ENCODE measurements around the gene SCAMP3. TPM values are rescaled to one million over a fixed set of nuclear protein-coding genes. Genes with fewer than 3 reads are reported as not detected.
A peak's percentile ranks its signal among the peaks of the same experiment; 100 is the strongest.

Gene SCAMP3
- total and polyA plus RNA-seq, 7 experiments from 2014 or later: 50.8 to 219 (median 110) TPM

DNA sequence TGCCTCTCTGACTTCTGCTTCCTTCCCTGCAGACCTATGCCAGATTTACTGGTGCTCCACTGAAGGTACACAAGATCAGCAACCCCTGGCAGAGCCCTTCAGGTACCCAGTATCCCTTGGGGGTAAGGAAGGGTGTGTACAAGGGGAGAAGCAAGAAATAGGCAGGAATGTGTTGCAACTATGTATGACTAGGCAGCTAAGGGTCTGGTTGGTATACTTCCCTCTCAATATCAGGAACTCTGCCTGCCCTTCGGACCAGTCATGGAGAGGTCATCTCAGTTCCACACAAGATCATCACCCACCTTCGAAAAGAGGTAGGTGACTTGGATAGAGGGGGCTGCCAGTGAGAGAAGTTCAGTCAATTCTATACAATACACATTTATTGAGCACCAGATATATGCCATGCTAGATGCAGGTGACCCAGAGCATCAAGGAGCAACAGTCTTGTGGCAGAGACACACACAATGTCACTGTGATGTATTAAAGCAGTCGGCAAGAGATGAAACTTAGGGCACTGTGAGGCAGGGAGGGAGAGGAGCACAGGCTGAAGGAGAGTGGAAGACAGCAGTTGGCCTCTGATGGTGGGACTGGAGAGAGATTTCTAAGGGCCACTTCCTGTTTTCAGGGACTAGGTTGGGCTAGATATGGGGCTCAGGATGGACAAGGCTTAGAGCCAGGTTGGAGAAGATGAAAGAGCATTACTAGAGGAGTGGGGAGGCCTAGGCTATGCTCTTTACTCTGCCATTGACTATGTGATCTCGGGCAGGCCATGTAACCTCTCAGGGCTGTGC, 51.7 kb downstream of the SCAMP3 start:
- ATAC-seq (no peak), DNase-seq (no peak)
- H3K4me3 ChIP-seq (ENCODE audit: low read length): no peak overlapping the region
- no peaks in the 10 kb centered on the region for H3K27me3 ChIP-seq (ENCODE audit: control insufficient read depth in 2 of 2, insufficient read depth in 2 of 2, low read length in 2 of 2)
- H3K9me3 ChIP-seq (ENCODE audit: control insufficient read depth in 2 of 3, low read length in 3 of 3): no peaks in the 10 kb centered on the region
- Mint-ChIP-seq H3K9me3 (peaks cover 0 to 1% (median 0%) of the 10 kb centered on the region in 11 donors), H3K27ac (peak overlapping the region in 6 of 9 donors; percentile 5 to 97 (median 44)), H3K27me3 (no peaks in the 10 kb centered on the region), H3K36me3 (peaks cover 0 to 7% (median 0%) of the 10 kb centered on the region in 5 donors), H3K4me3 (peak overlapping the region in 9 of 10 donors; percentile 8 to 90 (median 50)), H3K4me1 (peaks cover 19 to 36% (median 26%) of the 10 kb centered on the region in 7 donors)
- peaks cover 0 to 19% (median 0%) of the 10 kb centered on the region in 3 experiments for H3K36me3 ChIP-seq (ENCODE audit: control insufficient read depth in 2 of 3, insufficient read depth in 3 of 3, low read length in 3 of 3)
- H3K4me1 ChIP-seq (ENCODE audit: control insufficient read depth in 2 of 2, insufficient read depth in 2 of 2, low read length in 2 of 2): peaks cover 20 to 21% of the 10 kb centered on the region in 2 donors
- H3K27ac ChIP-seq (ENCODE audit: low read depth, low read length): no peak overlapping the region
- CTCF ChIA-PET: interaction anchor here (7.4 kb wide), 1 partner anchor 15 kb away, joined by 86 read pairs; no protein-coding TSS in a partner anchor
- POLR2A ChIA-PET: interaction anchor here (1.0 to 5.3 kb wide), 4 partner anchors 8 to 16 kb away, joined by 3 to 63 read pairs (median 8); no protein-coding TSS in a partner anchor
- intact Hi-C loops (cut with micrococcal nuclease): no loop called here

DNA sequence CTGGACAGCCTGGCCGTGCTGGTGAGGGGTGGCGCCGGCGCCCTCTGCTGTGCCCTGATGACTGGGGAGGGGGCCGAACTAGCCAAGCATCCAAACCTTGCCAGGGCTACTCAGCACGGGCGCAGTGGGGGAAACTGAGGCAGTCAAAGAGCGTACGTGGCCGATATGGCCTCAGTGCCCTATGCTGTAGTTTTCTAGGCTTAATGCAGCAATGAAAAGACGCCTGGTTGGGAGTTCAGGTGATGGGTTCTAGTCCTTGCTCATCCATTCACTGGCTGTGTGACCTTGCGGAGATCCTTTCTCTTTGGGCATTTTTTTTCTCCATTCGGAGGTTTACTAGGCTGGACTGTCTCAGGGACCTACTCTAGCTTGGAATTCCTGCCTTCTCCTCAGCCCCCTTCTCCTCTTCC, 52.8 kb downstream of the SCAMP3 start:
- intact Hi-C loops (cut with micrococcal nuclease): loop anchor here (1.0 to 5.0 kb wide), 5 partner anchors 10 to 48 kb away; partner anchors contain the start of genes ENTREP3 (in 1 of the 2), KRTCAP2 (in 1 of the 2) and TRIM46 (in 1 of the 2)
- DNase-seq (no peak), ATAC-seq (no peak)
- H3K9me3 Mint-ChIP-seq: peaks cover 0 to 1% (median 0%) of the 10 kb centered on the region in 11 donors
- H3K36me3 Mint-ChIP-seq: peaks cover 0 to 4% (median 0%) of the 10 kb centered on the region in 5 donors
- H3K4me3 Mint-ChIP-seq: peak overlapping the region; percentile 81 to 92 (median 88)
- H3K27ac Mint-ChIP-seq: peak overlapping the region; percentile 85 to 98 (median 93)
- Histone ChIP-seq H3K9me3 (ENCODE audit: control insufficient read depth in 2 of 3, low read length in 3 of 3) (no peaks in the 10 kb centered on the region), H3K27ac (ENCODE audit: low read depth, low read length) (peak overlapping the region; percentile 100), H3K4me3 (ENCODE audit: low read length) (peak overlapping the region; percentile 100), H3K27me3 (ENCODE audit: control insufficient read depth in 2 of 2, insufficient read depth in 2 of 2, low read length in 2 of 2) (no peaks in the 10 kb centered on the region), H3K4me1 (ENCODE audit: control insufficient read depth in 2 of 2, insufficient read depth in 2 of 2, low read length in 2 of 2) (peaks cover 20 to 21% of the 10 kb centered on the region in 2 donors), H3K36me3 (ENCODE audit: control insufficient read depth in 2 of 3, insufficient read depth in 3 of 3, low read length in 3 of 3) (peaks cover 0 to 19% (median 0%) of the 10 kb centered on the region in 3 experiments)
- H3K27me3 Mint-ChIP-seq: no peaks in the 10 kb centered on the region
- ChIA-PET CTCF (interaction anchor here (1.0 to 7.4 kb wide), 3 partner anchors 16 to 41 kb away, joined by 3 to 86 read pairs (median 4); no protein-coding TSS in a partner anchor), POLR2A (interaction anchor here (0.7 to 5.3 kb wide), 8 partner anchors 10 to 996 kb away, joined by 3 to 63 read pairs (median 4); no protein-coding TSS in a partner anchor)
- H3K4me1 Mint-ChIP-seq: peaks cover 19 to 30% (median 24%) of the 10 kb centered on the region in 7 donors

DNA sequence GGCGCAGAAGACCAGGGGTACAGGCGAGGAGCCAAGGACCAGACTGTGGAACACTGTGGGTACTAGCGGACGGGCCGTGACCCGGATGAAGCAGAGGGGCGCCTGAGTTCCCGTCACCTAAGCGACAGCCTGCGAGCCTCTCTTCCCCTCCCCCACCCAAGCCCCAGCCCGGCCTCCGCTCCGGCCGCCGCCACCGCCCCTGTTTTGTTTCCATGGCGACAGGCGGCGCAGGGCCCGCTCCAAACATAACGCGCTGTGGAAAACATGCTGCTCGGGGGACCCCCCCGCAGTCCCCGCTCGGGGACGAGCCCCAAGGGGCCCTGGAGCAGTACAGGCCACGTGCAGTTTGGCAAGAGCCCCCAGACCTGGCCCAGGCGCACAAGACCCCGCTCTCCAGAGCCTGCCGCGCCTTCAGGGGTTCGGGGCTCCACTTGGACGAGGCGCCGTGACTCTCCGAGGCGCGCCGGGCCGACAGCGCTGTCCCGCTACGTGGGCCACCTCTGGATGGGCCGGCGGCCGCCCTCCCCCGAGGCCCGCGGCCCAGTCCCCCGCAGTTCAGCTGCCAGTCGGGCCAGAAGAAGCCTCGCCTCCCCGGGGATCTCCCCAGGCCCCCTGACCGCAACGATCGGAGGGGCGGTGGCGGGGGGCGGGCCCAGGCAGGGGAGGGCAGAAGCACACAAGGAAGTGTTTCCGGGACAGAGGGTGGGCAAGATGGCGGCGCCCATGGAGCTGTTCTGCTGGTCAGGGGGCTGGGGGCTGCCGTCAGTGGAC, 53.4 kb downstream of the SCAMP3 start, which contains the start of gene MTX1:
Gene MTX1 (plus strand): TSS at position 155 of the 771 bp plus-strand sequence. CDS start 110 bp downstream, at position 265.
- Histone ChIP-seq H3K27me3 (ENCODE audit: control insufficient read depth in 2 of 2, insufficient read depth in 2 of 2, low read length in 2 of 2) (no peaks in the 10 kb centered on the region), H3K27ac (ENCODE audit: low read depth, low read length) (peak within 1 kb of the TSS; percentile 100), H3K4me1 (ENCODE audit: control insufficient read depth in 2 of 2, insufficient read depth in 2 of 2, low read length in 2 of 2) (peaks cover 20 to 21% of the 10 kb centered on the region in 2 donors), H3K9me3 (ENCODE audit: control insufficient read depth in 2 of 3, low read length in 3 of 3) (no peaks in the 10 kb centered on the region), H3K36me3 (ENCODE audit: control insufficient read depth in 2 of 3, insufficient read depth in 3 of 3, low read length in 3 of 3) (peaks cover 0 to 19% (median 0%) of the 10 kb centered on the region in 3 experiments), H3K4me3 (ENCODE audit: low read length) (peak within 1 kb of the TSS; percentile 100)
- DNase-seq: peak; percentile 83 to 91 (median 88)
- H3K27ac Mint-ChIP-seq: peak within 1 kb of the TSS; percentile 92 to 99 (median 96)
- peaks cover 0 to 1% (median 0%) of the 10 kb centered on the region in 11 donors for H3K9me3 Mint-ChIP-seq
- H3K4me1 Mint-ChIP-seq: peaks cover 19 to 30% (median 24%) of the 10 kb centered on the region in 7 donors
- CTCF ChIA-PET: interaction anchor here (0.6 to 7.4 kb wide), 9 partner anchors 15 to 1424 kb away, joined by 3 to 86 read pairs (median 4); partner anchors contain the start of gene KRTCAP2
- ATAC-seq: peak; percentile 89
- intact Hi-C loops (cut with micrococcal nuclease): loop anchor here (1.0 to 5.0 kb wide), 8 partner anchors 11 to 65 kb away; partner anchors contain the start of genes CLK2 (in 1 of the 2), ENTREP3 (in 1 of the 2), KRTCAP2 (in 1 of the 2) and TRIM46 (in 1 of the 2)
- peak within 1 kb of the TSS; percentile 81 to 92 (median 88) for H3K4me3 Mint-ChIP-seq
- peaks cover 0 to 4% (median 0%) of the 10 kb centered on the region in 5 donors for H3K36me3 Mint-ChIP-seq
- POLR2A ChIA-PET: interaction anchor here (0.6 to 5.3 kb wide), 12 partner anchors 10 to 390 kb away, joined by 3 to 63 read pairs (median 5); no protein-coding TSS in a partner anchor
- H3K27me3 Mint-ChIP-seq: no peaks in the 10 kb centered on the region

DNA sequence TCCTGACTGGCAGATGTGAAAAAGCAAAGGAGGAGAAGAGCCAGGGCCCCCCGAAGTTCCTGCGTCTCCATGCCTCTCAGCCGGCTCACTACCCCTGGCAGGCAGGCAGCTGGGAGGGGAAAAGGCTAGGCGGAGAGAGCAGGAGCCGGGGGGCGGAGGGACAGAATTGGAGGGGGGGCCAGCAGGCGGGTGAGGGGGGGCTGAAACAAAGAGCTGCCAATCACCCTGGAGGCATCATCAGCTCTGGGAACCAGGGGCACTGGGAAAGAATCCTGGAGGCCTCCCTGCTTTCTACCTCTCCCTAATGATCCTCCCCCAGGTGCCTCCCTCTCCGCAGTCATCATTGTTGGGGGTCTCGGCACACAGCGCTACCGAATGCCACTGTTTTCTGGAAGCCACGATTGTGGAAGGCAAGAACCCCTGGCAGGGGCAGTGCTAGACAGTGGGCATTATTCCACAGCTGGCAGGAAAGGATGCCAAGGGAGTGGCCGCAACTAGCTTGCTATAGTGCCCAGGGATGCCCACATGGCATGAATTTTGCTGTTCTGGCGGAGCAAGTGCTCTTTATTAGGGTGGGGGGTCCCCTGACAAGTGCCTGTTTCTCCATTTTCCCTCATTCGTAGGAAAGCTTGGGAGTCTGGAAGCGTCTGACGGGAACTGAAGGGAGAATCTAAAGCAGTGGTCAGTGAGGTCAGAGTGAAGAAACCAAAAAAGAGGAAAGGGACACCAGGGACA, 54.2 kb downstream of the SCAMP3 start, which contains the start of gene THBS3:
Gene THBS3 (minus strand): TSS at position 92 of the 735 bp plus-strand sequence. CDS start 21 bp downstream, at position 71.
- Mint-ChIP-seq H3K9me3 (peaks cover 0 to 1% (median 0%) of the 10 kb centered on the region in 11 donors), H3K4me3 (peak within 1 kb of the TSS; percentile 81 to 92 (median 88)), H3K4me1 (peaks cover 19 to 30% (median 27%) of the 10 kb centered on the region in 7 donors), H3K27me3 (no peaks in the 10 kb centered on the region), H3K36me3 (peaks cover 0 to 4% (median 0%) of the 10 kb centered on the region in 5 donors), H3K27ac (peak within 1 kb of the TSS; percentile 92 to 99 (median 96))
- Histone ChIP-seq H3K27me3 (ENCODE audit: control insufficient read depth in 2 of 2, insufficient read depth in 2 of 2, low read length in 2 of 2) (no peaks in the 10 kb centered on the region), H3K36me3 (ENCODE audit: control insufficient read depth in 2 of 3, insufficient read depth in 3 of 3, low read length in 3 of 3) (peaks cover 0 to 19% (median 0%) of the 10 kb centered on the region in 3 experiments), H3K27ac (ENCODE audit: low read depth, low read length) (peak within 1 kb of the TSS; percentile 100), H3K4me3 (ENCODE audit: low read length) (peak within 1 kb of the TSS; percentile 100), H3K9me3 (ENCODE audit: control insufficient read depth in 2 of 3, low read length in 3 of 3) (no peaks in the 10 kb centered on the region), H3K4me1 (ENCODE audit: control insufficient read depth in 2 of 2, insufficient read depth in 2 of 2, low read length in 2 of 2) (peaks cover 20 to 21% of the 10 kb centered on the region in 2 donors)
- DNase-seq (peak in 1 of 9 donors; percentile 9), ATAC-seq (no peak)
- CTCF ChIA-PET: interaction anchor here (0.6 to 7.4 kb wide), 17 partner anchors 8 to 1423 kb away, joined by 3 to 86 read pairs (median 5); partner anchors contain the start of gene KRTCAP2
- POLR2A ChIA-PET: interaction anchor here (0.8 to 5.3 kb wide), 11 partner anchors 11 to 66 kb away, joined by 3 to 63 read pairs (median 5); partner anchors contain the start of gene CLK2
- intact Hi-C loops (cut with micrococcal nuclease): loop anchor here (1.0 to 5.0 kb wide), 10 partner anchors 13 to 391 kb away; partner anchors contain the start of genes CLK2 (in 1 of the 2) and ENTREP3 (in 1 of the 2)

All from naive thymus-derived CD4-positive, alpha-beta T cell (primary cell).